Right atrium auricular region (tissue), 2 donors: Measurements from ENCODE around the gene AGPAT4. TPM values are rescaled to one million over a fixed set of nuclear protein-coding genes. Genes with fewer than 3 reads are reported as not detected.

Source experiments
- DNase-seq: peaks from one replicate; pipeline ENCODE4 v3.0.0-alpha.2; 2019; ENCODE audit warnings: low spot score
- H3K27ac ChIP-seq, 2 donors: fragments of 200-600 bp; sonication (generic); 1 replicate in 1 of 2; 2 replicates in 1 of 2; pipeline ENCODE4 v1.5.1; 2016 to 2019
- H3K27me3 ChIP-seq, 2 donors: fragments of 200-600 bp; sonication (generic); one replicate each; pipeline versions ENCODE4 v1.5.1 to v1.6.0; 2017 to 2019
- H3K36me3 ChIP-seq: fragments of 200-600 bp; sonication (generic); one replicate; pipeline ENCODE4 v1.5.1; 2016
- H3K4me1 ChIP-seq, 2 donors: fragments of 200-600 bp; sonication (generic); one replicate each; pipeline versions ENCODE4 v1.5.1 to v1.6.0; 2017 to 2019
- H3K4me3 ChIP-seq, 2 donors: fragments of 200-600 bp; sonication (generic); 1 replicate in 1 of 2; 2 replicates in 1 of 2; pipeline ENCODE4 v1.5.1; 2017 to 2019; ENCODE audit warnings: mild to moderate bottlenecking in 1 of 2, moderate library complexity in 1 of 2
- H3K9me3 ChIP-seq, 2 donors: fragments of 200-600 bp; sonication (generic); one replicate each; pipeline ENCODE4 v1.5.1; 2019
- CTCF ChIP-seq, 2 donors: fragments of 200-600 bp; sonication (generic); IDR thresholded peaks; one replicate each; pipeline ENCODE4 v1.5.1; 2019; ENCODE audit warnings: antibody characterized with exemption in 2 of 2
- total RNA-seq, 2 donors: library from RNA; depleted of rRNA; stranded (reverse); fragments of >200 nt; gene quantifications; one replicate each; pipeline ENCODE4 v1.1.0, GENCODE V29; 2016

The AGPAT4 gene
- total RNA-seq, 2 donors from 2014 or later: 2.3 to 2.6 TPM

- no peaks in the 10 kb centered on the region for H3K4me1 ChIP-seq
- no peak for DNase-seq
- no peaks in the 10 kb centered on the region for H3K27me3 ChIP-seq
- peaks cover 15% of the 10 kb centered on the region for H3K36me3 ChIP-seq
- H3K27ac ChIP-seq: no peak overlapping the region
- H3K4me3 ChIP-seq: no peak overlapping the region
- no peaks in the 10 kb centered on the region for H3K9me3 ChIP-seq
- no peak for TF ChIP-seq CTCF (IDR thresholded peaks at IDR 0.05)
Measured at GRCh38 chr6:161136655-161137054, 137.2 kb downstream of the AGPAT4 start.

GRCh38 chr6:161135695-161136591, 137.9 kb downstream of the AGPAT4 start:
- peak; percentile 52 for DNase-seq
- Histone ChIP-seq H3K36me3 (peaks cover 15% of the 10 kb centered on the region), H3K27me3 (no peaks in the 10 kb centered on the region), H3K4me3 (no peak overlapping the region), H3K4me1 (no peaks in the 10 kb centered on the region), H3K27ac (no peak overlapping the region), H3K9me3 (no peaks in the 10 kb centered on the region)
- no peak for TF ChIP-seq CTCF (IDR thresholded peaks at IDR 0.05)

GRCh38 chr6:161134550-161135298, 139.1 kb downstream of the AGPAT4 start:
- no peaks in the 10 kb centered on the region for H3K27me3 ChIP-seq
- H3K9me3 ChIP-seq: no peaks in the 10 kb centered on the region
- peaks cover 15% of the 10 kb centered on the region for H3K36me3 ChIP-seq
- no peak overlapping the region for H3K27ac ChIP-seq
- no peak for DNase-seq
- no peak for TF ChIP-seq CTCF (IDR thresholded peaks at IDR 0.05)
- no peak overlapping the region for H3K4me3 ChIP-seq
- no peaks in the 10 kb centered on the region for H3K4me1 ChIP-seq

GRCh38 chr6:161133963-161134362, 139.9 kb downstream of the AGPAT4 start:
- Histone ChIP-seq H3K9me3 (no peaks in the 10 kb centered on the region), H3K27ac (no peak overlapping the region), H3K4me1 (no peaks in the 10 kb centered on the region), H3K4me3 (no peak overlapping the region), H3K27me3 (no peaks in the 10 kb centered on the region), H3K36me3 (peaks cover 15% of the 10 kb centered on the region)
- DNase-seq: no peak
- TF ChIP-seq CTCF (IDR thresholded peaks at IDR 0.05): no peak

GRCh38 chr6:161132384-161132783, 141.5 kb downstream of the AGPAT4 start:
- no peak for TF ChIP-seq CTCF (IDR thresholded peaks at IDR 0.05)
- no peak overlapping the region for H3K4me3 ChIP-seq
- H3K36me3 ChIP-seq: peaks cover 15% of the 10 kb centered on the region
- no peaks in the 10 kb centered on the region for H3K27me3 ChIP-seq
- DNase-seq: no peak
- H3K9me3 ChIP-seq: no peaks in the 10 kb centered on the region
- no peak overlapping the region for H3K27ac ChIP-seq
- no peaks in the 10 kb centered on the region for H3K4me1 ChIP-seq
